NCI-H1048 (cell line): ENCODE results near the gene PDX1.

Experiments
- DNase-seq: peaks from one replicate; lab custom pipeline; 2025; lab: John Stamatoyannopoulos, UW

Gene PDX1

DNA sequence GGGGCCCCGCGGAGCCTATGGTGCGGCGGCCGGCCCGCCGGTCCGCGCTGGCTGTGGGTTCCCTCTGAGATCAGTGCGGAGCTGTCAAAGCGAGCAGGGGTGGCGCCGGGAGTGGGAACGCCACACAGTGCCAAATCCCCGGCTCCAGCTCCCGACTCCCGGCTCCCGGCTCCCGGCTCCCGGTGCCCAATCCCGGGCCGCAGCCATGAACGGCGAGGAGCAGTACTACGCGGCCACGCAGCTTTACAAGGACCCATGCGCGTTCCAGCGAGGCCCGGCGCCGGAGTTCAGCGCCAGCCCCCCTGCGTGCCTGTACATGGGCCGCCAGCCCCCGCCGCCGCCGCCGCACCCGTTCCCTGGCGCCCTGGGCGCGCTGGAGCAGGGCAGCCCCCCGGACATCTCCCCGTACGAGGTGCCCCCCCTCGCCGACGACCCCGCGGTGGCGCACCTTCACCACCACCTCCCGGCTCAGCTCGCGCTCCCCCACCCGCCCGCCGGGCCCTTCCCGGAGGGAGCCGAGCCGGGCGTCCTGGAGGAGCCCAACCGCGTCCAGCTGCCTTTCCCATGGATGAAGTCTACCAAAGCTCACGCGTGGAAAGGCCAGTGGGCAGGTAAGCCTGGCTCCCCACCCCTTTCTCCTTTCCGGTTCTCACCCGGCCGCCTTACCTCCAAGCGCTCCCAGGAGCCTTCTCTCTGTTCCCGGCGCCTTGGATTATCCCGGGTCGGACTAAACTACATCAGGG, at the start of gene PDX1:
TSS of gene PDX1 (plus strand) at position 67 of the 743 bp plus-strand sequence. CDS start at position 206, 139 bp downstream.
- DNase-seq = peak; percentile 36

DNA sequence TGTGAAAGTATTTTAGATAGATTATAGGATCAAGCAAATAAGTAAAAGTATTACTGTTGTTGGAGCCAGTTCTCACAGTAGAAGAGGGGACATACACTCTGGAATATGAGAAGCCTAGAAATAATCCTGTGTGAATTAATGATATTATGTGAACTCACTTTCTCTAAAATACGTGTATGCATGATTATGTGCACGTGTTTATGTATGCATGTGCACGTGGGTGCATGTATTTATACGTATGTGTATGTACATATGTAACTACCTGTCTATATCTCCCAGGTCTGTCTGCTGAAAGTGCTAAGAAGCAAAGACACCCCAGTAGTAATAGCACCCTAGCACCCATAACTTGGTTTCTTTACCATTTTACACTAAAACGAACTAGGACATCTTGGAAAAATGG, 41.5 kb upstream of the PDX1 start:
- DNase-seq = no peak

DNA sequence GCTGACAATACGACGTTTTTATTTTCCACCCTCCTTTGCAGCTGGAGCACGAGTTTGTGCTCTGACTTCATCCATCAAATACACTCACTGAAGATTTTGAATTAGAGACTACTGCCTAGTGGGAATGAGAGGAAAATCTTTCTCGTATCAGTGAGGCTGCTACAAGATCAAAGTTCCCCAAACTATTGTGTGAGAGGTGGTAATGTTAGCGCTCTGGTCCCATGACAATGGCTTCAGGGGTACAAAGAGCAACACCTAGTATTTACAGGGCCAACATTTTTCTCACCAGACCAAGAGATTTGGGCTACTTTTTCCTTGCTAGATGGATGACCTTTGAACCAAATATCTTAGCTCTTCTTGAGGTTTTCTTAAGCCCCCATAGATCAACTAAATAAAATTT, 30.3 kb upstream of the PDX1 start:
- DNase-seq = no peak

DNA sequence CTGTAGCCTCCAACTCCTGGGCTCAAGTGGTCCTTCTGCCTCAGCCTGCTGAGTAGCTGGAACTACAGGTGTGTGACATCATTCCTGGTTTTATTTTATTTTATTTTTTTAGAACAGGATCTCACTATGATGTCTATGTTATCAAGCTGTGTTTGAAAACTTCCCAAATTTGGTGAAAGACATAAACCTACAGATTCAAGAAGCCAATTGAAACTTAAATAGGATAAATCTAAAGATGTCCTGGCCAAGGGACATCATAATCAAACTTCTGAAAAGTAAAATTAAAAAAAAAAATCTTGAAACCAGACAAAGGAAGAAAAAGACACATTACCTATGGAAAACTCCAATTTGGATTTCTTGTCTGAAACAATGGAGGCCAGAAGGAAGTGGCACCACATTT, 23.1 kb upstream of the PDX1 start:
- DNase-seq = no peak

DNA sequence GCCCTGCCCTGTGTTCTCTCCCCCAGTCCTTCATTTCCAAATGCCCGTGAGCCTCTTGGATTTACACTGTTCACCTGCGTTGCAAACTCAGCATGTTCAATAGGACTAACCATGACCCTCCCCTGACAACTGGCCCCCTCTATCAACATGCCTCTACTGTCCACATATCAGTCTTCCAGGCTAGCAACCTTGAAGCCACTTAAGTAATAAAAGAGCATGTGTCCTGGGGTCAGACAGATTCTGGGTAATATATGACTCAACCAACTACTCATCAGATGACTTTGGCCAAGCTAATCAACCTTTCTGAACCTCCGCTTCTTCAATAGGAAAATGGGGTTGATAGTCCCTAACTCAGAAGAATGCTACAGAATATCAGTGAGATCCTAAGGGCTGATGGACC, 15.1 kb upstream of the PDX1 start:
- no peak for DNase-seq

DNA sequence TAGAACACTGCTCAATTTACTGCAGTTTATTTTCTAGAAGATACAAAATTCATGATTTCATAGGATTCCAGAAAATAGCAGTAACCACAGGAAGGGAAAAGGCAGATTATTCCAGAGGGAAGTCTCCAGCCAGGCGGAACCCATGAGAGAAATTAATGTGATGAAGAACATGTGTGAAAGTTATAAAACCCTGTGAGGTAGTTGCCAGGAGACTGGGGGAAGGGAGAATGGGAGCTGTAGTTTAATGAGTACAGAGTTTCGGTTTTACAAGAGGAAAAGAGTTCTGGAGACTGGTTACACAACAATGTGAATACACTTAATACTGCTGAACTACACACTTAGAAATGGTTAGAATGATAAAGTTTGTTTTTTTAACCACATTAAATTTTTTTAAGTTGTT, 14.2 kb upstream of the PDX1 start:
- no peak for DNase-seq

DNA sequence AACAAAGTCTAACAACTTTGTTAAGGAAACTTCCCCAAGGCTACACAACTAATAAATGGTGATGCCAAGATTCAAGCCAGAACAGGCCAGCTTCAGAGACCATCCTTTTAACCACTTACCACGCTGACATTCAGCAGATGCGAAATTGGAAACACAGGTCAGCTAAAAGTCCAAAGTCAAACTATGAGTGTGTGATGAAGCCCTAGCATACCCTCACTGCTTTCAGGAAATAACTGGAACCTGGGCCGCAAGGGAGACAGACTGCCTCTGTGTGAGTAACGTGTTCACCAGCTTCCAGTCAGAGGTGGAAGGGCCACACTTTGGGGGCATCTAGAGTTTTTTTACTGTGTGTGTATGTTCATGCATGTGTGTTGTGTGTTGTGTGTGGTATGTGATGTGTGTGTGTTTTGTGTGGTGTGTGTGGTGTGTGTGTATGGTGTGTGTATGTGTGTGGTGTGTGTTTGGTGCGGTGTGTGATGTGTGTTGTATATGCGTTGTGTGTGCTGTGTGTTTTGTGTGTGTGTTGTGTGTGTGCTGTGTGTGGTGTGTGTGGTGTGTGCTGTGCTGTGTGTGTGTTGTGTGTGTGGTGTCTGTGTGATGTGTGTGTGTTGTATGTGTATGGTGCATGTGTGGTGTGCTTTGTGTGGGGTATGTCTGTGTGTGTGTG, 12.5 kb upstream of the PDX1 start:
- DNase-seq = no peak

DNA sequence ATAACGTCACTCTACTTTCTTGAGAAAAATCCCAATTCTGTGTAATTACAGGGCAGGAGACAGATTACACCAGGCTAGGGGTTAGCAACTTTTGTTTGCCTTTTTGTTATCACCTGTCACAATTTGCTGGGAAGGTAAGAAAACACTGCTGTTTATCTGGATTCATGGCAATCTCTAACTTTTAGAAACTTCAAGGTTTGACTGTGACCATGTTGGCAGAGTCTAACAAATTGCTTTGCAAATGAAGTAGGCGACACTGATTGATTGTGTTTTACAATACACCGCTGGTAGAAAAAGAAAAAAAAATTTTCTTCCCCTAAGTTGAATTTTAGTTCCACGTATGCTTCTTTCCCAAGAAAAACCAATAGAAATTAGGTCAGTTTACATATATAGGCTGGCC, 10.4 kb upstream of the PDX1 start:
- DNase-seq = no peak

DNA sequence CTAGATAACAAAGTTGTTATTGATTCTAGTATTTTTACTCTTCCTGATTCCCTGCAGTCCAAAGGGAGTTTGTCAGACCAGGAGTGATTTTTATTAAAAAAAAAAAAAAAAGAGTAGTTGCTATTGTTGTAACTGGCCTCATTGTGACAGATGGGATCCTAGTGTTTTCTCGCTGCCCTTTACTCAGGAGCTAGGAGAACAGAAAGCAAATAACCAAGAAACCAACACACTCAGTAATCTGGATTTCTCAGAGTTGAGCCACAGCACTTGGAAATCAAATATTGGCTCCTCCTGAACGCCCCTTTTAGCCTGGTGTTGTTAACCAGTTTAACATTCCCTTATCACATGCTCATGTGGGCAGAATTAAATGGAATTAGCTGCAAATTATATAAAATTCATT, 8.3 kb upstream of the PDX1 start:
- DNase-seq = no peak

DNA sequence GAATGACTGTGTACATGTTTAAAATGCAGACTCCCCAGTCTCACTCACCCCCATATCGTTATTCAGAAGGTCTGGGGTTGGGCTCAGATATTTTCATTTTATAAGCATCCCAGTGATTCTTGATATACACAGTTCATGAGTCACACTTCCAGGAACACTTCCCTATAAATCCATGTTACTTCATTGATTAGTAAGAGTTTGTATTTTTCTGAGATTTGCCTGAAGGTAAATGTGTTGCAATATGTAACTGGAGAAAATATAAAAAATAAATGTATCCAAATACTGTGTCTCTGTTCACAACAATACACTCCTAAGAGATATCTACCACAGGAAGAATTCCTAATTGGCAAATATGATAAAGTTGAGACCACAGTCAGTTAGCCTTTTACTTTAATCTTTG, 6.6 kb upstream of the PDX1 start:
- DNase-seq = no peak

DNA sequence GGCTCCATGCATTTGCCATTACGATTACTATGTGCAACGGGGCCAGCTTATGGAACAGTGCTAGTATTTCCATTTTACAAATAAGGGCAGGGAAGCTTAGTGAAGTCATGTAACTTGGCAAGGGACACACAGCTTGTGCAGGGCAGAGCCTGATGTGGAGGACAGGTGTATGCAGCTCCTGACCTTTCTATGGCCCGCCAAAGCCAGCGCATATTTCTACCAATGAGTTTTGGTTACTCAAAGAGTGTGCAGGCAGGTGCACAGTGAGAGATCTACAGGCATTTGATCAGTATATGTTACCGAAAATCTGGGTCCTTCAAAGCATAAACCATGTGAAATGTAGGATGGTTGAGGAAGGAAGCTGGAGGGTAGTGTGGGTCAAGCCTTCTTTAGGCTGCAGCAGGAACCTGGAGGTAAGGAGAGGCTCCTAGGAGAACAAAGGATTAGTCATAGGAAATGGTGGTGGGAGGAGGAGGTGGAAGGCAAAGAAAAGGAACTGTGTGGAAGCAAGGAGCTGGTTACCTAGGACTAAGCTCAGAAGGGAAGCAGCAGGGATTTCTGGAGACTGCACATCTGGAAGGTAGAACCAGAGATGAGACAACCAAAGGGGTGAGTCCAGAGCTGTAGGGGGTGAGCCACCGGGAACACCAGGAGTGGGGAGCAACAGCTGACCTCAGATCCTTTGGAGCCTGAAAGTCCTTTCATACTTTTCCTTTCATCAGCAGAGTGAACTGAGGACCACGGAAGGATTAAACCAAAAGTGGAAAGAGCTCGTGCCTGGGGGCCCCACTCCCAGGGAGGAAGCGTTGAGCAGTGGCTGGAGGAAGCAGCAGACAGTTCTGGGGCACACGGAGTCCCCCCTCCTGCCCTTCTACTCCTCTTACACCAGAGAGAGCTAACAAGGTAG, 4.2 kb upstream of the PDX1 start:
- no peak for DNase-seq

DNA sequence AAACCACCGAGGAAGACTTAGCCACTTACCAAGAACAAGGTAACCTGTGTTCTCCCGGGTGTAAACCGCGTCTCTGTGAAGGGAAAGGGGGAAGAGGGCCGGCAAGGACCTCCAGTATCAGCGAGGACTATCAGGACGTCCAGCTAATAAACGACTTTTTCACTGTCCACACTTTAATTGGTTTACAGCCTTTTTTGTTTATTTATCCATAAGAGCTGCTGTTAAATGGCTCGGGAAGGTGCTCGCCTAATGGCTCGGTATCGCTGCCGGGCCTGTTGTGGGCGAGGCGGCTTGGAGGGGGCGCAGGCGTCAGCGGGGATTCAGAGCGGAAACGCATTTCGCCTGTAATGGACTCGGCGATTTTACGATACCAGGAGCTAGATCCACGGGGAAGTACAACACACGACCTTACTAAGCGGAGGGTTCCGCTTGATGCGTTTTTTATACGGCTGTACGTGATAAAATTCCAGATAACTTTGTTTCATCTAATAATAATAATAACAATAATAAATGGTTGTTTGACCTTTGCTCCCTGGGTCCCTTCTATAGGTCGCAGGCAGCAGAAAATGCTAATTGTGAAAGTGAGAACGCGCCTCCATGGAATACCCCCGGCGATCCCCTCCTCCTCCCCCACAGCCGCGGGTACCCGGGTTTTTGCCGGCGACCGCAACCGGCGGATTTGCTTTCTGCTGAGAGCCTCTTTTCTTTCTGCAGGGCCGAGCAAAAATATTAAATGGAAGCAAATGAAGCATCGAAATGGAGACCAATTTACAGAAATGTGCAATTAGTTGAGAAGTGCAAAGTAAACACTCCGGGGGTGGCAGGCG, 2.5 kb upstream of the PDX1 start:
- DNase-seq = peak; percentile 6

DNA sequence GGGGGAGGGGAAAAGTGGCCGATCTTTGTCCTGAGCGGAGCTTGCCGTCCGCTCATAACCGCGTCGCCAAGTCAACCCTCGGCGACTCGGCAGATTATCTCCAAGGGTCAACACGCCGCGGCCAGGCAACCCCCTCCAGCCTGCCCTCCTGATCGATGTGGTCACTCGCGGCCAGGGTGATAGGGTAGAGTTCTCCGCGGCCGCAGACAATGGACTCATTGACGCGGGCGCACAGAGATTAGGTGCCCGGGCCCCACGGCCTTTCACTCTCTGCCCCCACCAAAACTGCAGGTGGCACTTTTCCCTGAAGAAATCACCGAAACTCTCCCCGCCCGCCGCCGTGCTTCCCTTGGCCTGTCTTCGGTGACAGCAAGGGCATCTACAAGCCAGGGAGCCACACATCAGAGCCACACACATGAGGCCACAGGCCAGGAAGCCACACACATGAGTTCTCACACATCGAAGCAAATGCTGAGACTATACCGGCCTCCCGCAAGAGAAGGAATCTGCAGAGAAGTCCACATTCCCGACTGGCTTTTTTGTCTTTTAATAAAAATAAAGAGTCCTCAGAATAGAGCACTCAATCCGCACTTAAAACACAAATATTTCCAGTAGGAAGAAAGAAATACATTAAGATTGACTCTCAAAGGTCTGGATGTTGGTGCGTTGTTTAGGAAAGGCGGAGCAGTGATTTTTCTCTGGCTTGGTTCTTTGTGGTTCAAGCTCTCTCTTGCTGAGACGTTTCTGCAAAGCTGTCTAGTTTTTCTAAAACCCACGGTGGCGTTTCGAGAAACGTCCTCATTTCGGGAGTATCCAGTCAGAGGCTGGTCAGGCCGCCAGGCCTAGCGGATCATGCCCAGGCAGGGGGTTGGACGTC, 1.5 kb upstream of the PDX1 start:
- DNase-seq = no peak

DNA sequence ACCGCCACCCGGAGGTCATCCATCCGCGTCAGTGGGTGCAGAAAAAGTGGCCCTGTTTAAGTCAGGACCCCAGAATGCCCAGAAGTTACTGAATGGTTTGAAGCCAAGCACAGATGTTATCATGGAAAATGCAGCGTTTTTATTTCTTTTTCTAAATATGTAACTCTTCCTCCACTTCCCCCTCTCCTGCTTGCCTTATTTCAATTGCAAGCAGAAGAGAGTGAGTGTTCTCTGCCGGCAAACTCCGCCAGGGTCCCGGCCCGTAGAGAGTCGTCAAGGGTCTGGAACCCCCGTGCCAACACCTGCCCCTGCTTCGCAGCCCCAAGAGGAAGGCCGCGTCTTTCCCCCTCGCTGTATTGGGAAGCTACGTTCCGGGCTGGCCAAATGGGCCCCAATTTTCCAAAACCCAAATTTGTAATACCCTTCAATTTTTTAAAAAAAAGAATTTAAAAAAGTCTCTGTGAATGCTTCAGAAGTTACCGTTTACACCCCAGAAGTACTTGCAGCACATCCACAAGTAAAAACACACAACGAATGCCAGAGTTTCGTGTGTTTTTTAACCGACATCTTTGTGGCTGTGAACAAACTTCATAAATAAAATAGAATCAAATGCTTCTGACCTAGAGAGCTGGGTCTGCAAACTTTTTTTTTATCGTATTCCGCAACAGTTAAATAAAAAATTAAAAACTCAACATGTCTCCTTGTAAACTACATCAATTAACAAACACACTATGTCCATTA, 712 bp upstream of the PDX1 start:
- DNase-seq = no peak

DNA sequence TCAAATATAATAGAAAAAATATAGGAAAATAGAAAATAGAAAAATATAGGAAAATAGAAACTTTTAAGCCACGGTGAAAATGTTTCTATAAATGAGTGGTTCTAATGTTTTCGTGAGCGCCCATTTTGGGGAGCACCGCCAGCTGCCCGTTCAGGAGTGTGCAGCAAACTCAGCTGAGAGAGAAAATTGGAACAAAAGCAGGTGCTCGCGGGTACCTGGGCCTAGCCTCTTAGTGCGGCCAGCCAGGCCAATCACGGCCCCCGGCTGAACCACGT, 204 bp upstream of the PDX1 start:
- DNase-seq = no peak

DNA sequence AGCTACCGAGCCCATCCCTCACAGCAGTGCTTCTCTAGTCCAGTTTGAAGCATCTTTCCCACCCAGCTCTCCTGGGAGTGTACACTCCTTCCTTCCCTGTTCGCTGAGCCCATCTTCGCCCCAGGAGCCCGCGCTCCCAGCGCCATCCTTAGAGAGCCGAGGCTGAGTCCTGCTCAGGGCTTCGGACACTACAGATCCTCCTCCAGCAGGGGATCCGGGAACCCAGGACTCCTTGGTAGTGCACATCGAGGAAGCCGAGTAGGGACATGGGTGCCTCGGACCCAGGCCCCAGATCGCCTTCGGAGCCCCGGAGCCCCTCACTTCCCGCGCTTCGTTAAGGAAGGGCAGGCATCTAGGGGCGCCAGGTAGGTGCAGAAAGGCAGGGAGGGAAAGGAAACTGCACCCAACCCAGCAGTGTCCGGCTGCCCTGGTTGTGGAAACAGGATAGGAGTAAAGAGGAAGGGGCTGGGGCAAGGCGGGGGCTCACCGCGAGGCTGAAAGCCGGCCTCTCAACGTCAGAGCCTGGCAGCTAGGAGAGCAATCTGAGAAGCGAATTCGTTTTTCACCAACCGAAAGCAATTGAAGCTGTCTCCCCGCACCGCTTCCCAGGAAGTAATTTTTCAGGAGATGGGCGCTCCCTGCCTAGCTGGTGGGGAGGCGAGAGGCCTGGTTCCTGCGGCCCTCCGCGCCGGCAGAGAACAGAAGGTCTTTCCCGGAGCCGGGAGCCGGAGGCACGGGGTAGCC, 1.0 kb downstream of the PDX1 start:
- no peak for DNase-seq

DNA sequence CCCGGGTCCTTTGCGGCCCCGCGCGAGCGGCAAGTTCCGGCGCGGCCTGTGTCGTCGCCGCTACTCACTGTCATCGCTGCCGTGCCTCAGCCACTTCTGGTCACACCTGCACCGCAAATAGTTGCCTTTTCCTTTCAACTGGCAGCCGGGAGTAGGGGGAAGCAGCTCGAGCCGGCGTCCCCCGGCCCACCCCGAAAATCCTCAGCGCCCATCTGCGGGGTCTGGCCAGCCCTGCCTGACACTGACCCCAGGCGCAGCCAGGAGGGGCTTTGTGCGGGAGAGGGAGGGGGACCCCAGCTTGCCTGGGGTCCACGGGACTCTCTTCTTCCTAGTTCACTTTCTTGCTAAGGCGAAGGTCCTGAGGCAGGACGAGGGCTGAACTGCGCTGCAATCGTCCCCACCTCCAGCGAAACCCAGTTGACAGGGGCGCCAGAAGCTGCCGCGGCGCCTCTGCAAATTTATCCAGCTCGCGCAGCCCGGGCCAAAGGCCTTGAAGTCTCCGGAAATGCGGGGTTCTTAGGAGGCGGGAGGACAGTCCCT, 1.7 kb downstream of the PDX1 start:
- DNase-seq = no peak

DNA sequence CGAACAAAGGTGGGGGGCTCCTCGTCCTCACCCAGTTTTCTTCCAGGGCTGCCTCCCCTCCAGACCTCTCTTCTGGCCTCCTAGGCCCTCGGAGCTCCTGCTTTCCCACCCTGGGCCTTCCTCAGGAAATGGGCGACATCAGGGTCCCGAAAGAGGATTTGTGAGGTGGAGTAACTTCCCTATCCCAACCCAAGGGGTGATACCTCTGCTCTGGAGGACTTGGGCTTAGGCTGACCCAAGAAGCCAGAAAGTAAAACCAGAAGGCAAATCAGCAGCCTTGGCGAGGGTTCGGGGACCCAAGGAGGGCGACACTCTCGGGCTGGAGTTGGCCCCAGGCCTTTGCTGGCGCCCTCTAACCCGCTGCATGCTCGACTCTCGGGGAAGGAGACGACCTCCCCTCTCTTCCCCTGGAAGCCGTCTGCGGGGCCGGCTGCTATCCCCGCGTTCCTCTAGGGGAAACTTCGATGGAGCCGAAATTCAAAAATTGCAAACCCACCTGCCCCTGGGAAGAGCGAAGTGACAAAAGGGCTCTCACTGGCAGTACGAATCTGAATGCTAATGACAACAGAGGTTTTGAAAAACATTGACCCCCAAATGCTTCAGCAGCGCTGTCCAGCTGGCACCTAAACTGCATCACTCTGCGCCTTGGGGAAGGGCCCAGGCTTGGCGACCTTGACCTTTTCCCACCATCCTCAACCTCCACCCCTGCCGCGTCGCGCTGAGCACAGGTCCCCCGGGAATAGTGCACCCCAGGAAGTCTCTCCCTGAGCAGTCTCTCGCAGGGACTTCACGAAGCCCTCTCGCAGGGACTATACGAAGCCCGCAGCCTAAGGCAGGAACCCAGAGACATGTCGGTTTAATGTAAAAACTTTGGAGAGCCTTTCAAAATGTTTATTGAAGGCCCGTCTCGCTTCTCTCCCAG, 2.4 kb downstream of the PDX1 start:
- no peak for DNase-seq
